HG02981 (cell line): ENCODE measurements around the gene NIT2.
"Not testable (repeated sequence)": the region's sequence is repeated elsewhere in the genome, so short reads cannot be mapped to it uniquely, and the experiment has no call there.

Experiments
- ATAC-seq: cut with Tn5 transposase; IDR thresholded peaks from one replicate; pipeline ENCODE4 v1.9.1; 2021; ENCODE audit warnings: mild to moderate bottlenecking, moderate library complexity; ENCODE audit not compliant: unreplicated experiment

NIT2 gene

GRCh38 chr3:100334488-100335351, at the start of gene NIT2:
TSS of gene NIT2 (plus strand) at chr3:100334757. CDS start at chr3:100334792, 35 bp downstream.
- peak; percentile 95 for ATAC-seq

- no peak for ATAC-seq
These were observed 46.2 kb upstream of the NIT2 start for GRCh38 chr3:100288288-100288894.

GRCh38 chr3:100289339-100289738, 45.2 kb upstream of the NIT2 start:
- no peak for ATAC-seq

DNA sequence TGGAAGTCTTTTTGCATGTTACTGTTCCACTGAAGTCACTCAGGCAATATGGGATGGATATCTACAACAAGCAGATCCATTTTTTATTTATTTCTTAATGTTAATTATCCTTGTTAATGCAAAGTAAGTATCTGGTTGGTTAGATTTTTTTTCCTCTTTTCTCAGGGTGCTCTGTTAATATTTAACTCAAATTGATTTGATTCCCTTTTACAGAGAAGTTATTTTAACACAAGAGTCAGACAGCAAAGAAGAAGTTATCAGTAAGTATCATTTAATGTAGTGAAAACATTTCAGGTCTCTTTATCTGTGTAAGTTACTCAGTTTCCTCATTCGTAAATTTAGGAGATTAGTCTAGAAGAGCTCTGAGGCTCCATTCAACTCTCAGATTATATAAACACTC, 39.5 kb upstream of the NIT2 start:
- no peak for ATAC-seq

DNA sequence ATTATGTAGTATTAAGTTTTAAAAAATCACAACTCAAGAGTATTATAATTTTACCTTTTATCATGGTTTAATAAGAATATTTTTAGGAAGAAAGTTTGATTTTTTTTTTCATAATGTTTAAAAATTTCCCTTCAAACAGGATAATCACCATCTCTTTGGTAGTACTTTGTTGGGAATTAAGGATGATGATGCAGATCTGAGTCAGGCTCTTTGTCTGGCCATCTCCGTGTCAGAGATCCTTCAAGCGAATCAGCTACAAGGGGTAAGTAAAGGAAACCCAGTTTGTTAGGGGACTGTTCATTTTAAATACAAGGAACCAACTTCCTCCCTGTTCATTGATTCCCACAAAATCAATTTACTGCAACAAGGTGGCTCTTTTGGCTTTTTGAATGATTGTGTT, 36.8 kb upstream of the NIT2 start:
- no peak for ATAC-seq

- ATAC-seq: no peak
These were observed 35.5 kb upstream of the NIT2 start for GRCh38 chr3:100299016-100299415.

DNA sequence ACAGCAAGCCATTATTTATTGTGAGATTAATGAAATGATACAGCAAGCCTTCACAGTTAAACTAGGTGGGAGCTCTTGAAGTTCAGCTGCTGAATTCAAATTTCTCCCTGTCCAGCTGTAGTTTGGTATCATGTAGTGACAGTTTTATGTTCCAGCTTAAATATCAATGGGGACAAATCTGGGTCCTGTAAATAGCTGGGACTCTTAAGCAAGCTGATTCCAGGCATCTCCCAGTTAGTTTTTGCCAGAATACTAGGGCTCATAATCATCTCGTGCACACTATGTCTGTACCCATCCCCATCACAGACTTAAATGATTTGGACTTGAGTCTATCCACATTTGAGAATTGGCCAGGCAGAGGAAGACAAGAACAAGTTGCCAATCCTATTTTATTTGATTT, 27.9 kb upstream of the NIT2 start:
- no peak for ATAC-seq

DNA sequence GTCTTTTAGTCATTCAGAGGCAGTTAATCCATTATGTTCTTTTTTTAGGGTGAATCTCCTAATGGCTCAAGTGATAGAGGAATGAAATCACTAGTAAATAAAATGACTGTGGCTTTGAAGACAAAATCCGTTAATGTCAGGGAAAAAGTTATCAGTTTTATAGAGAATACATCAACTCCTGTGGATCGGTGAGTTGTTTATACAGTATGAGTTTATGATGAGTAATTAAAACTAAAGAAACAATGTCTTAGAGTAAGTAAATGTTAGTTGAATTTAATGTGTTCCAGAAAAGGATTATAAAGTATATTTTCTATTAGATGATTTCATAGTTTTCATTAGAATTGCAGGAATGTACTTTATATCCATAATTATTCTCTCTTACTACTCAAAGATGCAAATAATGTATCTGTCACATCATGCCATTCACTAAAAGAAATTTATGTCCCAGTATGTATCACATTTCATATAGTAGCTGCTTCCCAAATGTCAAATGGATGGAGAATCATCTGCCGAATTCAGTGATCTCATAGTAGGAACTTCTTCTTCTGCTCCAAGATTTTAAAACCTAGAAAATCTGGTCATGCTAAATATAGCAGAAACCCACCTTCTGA, 24.1 kb upstream of the NIT2 start:
- ATAC-seq: no peak

DNA sequence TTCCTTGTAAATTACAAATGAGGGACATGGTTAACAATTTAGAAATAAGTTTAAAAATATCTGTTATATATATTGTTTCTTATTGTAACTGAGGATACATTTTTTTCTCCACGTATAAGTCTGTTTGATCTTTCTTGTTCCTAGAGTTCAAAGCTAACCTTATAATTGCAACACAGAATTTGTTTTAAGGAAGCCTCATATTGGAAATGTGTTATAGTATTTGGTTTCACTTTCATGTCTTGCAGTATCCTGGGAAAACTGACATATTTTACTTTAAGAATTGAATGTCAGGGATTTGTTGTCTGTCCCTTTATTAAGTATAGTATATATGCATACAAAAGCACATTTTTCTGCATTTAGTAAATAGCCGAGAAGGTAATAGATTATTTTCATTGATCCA, 23.5 kb upstream of the NIT2 start:
- no peak for ATAC-seq

- peak; percentile 73 for ATAC-seq
These were observed 17.9 kb upstream of the NIT2 start for GRCh38 chr3:100316641-100317069.

DNA sequence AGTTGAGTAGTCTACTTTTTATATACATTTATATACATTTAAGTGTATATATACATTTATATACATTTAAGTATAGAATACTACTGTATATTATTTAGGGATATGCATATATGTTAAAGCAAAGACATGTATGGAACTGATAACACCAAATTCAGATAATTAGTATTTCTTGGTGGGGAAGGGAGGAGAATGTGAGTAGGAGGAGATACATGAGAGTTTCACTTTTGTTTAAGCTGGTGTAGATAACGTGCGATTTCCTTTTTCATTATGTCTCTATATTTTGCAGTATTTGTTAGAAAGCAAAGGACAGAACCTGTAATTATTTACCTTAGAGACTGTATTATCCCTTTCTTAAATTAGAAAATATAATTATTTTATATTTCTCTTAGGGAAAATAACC, 16.6 kb upstream of the NIT2 start:
- peak; percentile 74 for ATAC-seq

GRCh38 chr3:100319951-100320350, 14.6 kb upstream of the NIT2 start:
- ATAC-seq: no peak

DNA sequence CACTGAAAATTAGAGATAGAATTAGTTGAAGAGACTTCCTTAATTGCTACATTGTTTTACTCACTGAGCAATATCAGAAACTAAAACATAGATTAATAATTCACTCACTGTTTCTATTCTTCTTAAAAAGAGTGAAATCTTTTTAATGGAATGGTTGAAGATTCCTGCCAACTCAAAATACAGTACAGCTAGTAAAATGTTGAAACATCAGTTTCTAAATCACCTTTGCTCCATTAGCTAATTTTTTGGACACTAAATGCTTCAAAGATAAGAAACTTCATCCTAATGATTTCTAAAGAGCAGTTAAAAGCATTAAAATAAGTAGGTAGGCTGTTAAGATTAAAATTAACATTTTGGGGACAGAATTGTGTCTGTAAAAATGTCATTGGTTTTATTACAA, 10.5 kb upstream of the NIT2 start:
- no peak for ATAC-seq

GRCh38 chr3:100325827-100326226, 8.7 kb upstream of the NIT2 start:
- ATAC-seq: no peak

DNA sequence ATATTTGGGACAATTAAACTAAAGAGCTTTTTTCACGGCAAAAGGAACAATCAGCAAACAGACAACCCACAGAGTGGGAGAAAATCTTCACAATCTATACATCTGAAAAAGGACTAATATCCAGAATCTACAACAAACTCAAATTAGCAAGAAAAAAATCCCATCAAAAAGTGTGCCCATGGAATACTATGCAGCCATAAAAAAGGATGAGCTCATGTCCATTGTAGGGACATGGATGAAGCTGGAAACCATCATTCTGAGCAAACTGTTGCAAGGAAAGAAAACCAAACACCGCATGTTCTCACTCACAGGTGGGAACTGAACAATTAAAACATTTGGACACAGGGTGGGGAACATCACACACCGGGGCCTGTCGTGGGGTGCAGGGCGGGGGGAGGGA, 7.2 kb upstream of the NIT2 start:
- not testable (repeated sequence) for ATAC-seq

DNA sequence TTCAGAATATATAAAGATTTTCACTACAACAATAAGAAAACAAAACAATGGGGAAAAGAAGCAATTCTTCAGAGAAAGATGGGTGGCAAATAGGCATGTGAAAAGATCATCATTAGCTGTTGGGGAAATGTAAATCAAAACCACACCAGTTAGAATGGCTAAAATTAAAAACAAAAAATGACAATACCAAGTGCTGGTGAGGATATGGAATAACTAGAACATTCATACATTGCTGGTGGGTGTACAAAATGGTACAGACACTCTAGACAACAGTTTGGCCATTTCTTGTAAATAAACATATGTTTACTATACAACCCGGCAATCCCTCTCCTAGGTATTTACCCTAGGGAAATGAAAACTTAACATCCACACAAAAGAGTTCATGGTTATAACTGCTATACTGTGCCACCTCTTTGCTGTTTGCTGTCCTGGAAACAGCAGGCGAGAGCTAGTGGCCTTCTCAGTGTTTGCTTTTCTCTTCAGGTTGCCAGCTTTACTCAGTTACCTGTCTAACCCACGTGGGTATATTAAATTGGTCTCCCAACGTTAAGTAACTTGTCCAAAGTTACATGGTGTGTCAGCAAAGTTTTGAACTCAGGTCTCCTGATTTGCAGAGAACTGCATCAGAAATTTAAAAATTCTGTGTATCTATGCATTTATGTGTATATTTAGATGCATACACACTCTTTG, 4.6 kb upstream of the NIT2 start:
- no peak for ATAC-seq

DNA sequence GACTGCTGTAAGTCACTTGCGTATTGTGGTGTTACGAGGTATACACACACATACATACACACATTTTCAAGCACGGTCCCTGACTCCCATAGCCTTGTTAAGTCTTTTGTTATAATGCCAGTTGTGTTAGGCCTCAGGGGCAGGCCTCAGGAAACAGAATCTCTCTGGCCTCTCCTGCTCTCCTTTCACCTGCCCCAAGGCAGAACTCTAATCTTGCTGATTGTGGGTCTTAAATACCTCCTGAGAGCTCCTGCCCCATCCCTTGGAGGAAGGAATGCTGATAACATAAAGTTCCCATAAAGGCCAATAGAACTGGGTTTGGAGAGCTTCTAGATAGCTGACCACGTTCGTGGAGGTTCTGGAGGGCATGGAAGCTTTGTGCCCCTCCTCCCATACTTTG, 3.9 kb upstream of the NIT2 start:
- ATAC-seq: no peak

GRCh38 chr3:100331660-100332059, 2.9 kb upstream of the NIT2 start:
- no peak for ATAC-seq

- ATAC-seq: no peak
These were observed 1.5 kb upstream of the NIT2 start for GRCh38 chr3:100333051-100333450.

GRCh38 chr3:100333970-100334487, 528 bp upstream of the NIT2 start:
- peak; percentile 22 for ATAC-seq

- peak; percentile 44 for ATAC-seq
These were observed 877 bp downstream of the NIT2 start for GRCh38 chr3:100335434-100335833.
